Retina (tissue), 1 donor: Measurements from ENCODE around the gene USP8.

Experiments
- DNase-seq: peaks from one replicate; pipeline ENCODE4 v3.0.0-alpha.2; 2016

USP8 gene

DNA sequence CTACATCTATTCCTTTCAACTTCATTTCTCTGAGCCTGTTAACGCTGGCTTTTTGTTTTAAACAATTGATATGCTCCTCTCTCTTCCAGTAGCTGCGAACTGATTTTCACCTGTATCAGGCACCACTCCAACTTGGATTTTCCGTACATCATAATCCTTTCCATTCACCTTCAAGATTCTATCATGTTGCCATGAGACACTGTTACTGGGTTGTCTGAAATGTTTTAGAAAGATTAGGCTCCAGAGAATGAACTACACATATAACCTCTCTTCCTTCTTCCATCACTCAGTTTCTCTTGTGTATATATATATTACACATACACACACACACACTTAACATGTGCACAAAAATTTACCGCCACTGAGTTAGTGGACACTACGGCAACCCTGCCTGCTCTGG is 122.4 kb downstream of the USP8 start, which contains the start of gene USP50:
Gene USP50, minus strand, starts transcription at position 101 of the 400 bp plus-strand sequence. CDS start 141 bp downstream, outside the sequence.
- DNase-seq: no peak

- DNase-seq: no peak
Measured at GRCh38 chr15:50549326-50549725, 125.1 kb downstream of the USP8 start.

- DNase-seq: no peak
Measured at GRCh38 chr15:50552238-50552637, 128.0 kb downstream of the USP8 start.

DNA sequence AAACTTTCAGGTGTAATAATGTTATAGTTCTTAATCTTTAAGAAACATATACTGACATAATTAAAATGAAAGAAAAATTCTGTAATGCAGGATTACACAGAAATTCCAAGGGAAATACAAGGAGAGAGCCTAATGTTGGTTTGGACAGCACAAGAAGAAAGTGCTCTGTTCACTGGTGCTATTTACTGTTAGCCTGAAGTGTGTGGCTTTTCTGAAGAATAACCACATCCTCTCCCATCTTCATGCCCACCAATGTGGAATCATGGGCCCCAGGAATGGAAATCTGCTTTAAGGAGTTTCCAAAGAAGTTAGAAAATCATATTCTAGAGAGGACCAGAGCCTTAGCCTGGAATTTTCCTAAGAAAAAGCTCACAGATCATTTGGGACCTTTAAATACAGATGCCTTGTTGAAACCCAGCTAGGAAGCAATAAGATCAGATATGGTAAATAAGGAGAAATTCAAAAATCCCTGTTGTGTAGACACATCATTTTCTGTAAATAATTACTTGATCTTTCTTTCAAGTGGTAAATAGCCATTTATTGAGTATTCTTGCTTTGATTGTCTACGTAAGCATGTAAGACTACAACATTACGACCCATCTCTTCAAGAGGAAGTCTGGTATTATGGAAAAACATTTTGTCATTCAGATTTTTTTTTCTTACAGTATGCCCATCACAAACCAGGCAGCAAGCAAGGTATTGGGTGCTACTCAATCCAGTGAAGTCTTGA is 132.6 kb downstream of the USP8 start:
- no peak for DNase-seq

- DNase-seq: no peak
Measured at GRCh38 chr15:50558012-50558411, 133.8 kb downstream of the USP8 start.

GRCh38 chr15:50562735-50563640 is 138.8 kb downstream of the USP8 start:
- no peak for DNase-seq

DNA sequence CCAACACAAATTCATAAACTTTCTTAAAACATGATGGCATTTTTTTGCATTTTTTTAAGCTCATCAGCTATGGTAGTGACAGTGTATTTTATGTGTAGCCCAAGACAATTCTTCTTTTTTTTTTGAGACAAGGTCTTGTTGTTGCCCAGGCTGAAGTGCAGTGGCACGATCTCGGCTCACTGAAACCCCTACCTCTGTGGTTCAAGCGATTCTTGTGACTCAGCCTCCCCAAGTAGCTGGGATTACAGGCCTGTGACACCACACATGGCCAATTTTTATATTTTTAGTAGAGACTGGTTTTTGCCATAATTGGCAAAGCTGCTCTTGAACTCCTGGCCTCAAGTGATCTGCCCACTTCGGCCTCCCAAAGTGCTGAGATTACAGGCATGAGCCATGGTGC is 139.6 kb downstream of the USP8 start:
- no peak for DNase-seq
